ENCODE data around the gene SFRP4.
A peak's percentile ranks its signal among the peaks of the same experiment; 100 is the strongest.

GRCh38 chr7:37920305-37920848, 3.8 kb upstream of the SFRP4 start, which contains the start of gene EPDR1:
- TF ChIP-seq CTCF (IDR thresholded peaks at IDR 0.05; ENCODE audit: low read depth, low read length, missing input control) (peak; percentile 35), REST (IDR thresholded peaks at IDR 0.05) (peak; percentile 52), TAF1 (conservative IDR thresholded peaks at IDR 0.05) (peak; percentile 77), ATF3 (IDR thresholded peaks at IDR 0.05) (no peak), EGR1 (IDR thresholded peaks at IDR 0.05; ENCODE audit: low read depth in 2 of 2) (no peak), HNF4G (IDR thresholded peaks at IDR 0.05) (no peak), MAX (IDR thresholded peaks at IDR 0.05) (peak; percentile 15), GABPA (IDR thresholded peaks at IDR 0.05 in 1 of 2, conservative IDR thresholded peaks at IDR 0.05 in 1 of 2) (peak in 1 of 2 donors; percentile 73)

All from liver (tissue), 3 donors.